Adrenal gland (tissue), 12 donors: ENCODE measurements around the gene TEKT3. TPM values are rescaled to one million over a fixed set of nuclear protein-coding genes. Genes with fewer than 3 reads are reported as not detected.

Experiments
- DNase-seq, 7 donors: peaks; one replicate each; pipeline ENCODE4 v3.0.0-alpha.2; 2019 to 2020
- H3K27ac ChIP-seq, 5 donors: fragments of 200-600 bp; sonication (generic) in 4 of 5; 1 replicate in 3 of 5; 2 replicates in 2 of 5; pipeline versions ENCODE4 v1.5.1 to v1.8.0; 2016 to 2020; ENCODE audit warnings: mild to moderate bottlenecking in 1 of 5
- H3K27me3 ChIP-seq: fragments of 200-600 bp; 2 replicates; pipeline ENCODE4 v1.8.0; 2021
- H3K36me3 ChIP-seq, 2 donors: fragments of 200-600 bp; replicated peaks in 1 of 2; 1 replicate in 1 of 2; 2 replicates in 1 of 2; pipeline versions ENCODE4 v1.5.1 to v1.8.0; 2018 to 2022
- H3K4me1 ChIP-seq, 2 donors: fragments of 200-600 bp; replicated peaks in 1 of 2; 1 replicate in 1 of 2; 2 replicates in 1 of 2; pipeline versions ENCODE4 v1.5.1 to v1.8.0; 2018 to 2021
- H3K4me3 ChIP-seq, 4 donors: fragments of 200-600 bp; sonication (generic) in 3 of 4; one replicate each; pipeline ENCODE4 v1.5.1; 2016 to 2018
- H3K9me3 ChIP-seq, 3 donors: fragments of 200-600 bp; sonication (generic) in 1 of 3; replicated peaks in 1 of 3; 1 replicate in 2 of 3; 2 replicates in 1 of 3; pipeline versions ENCODE4 v1.5.1 to v1.8.0; 2016 to 2021
- POLR2A ChIP-seq, 2 donors: fragments of 450-650 bp; IDR thresholded peaks; one replicate each; pipeline ENCODE4 v1.6.1; 2017; ENCODE audit warnings: antibody characterized with exemption in 2 of 2, mild to moderate bottlenecking in 2 of 2, moderate library complexity in 1 of 2
- WGBS, 4 donors: extraction: QIAGEN DNeasy Blood & Tissue Kit in 2 of 4; methylation state at CpG; one replicate each; pipeline versions ENCODE4 v1.1.5 to v1.1.7; 2013 to 2017; 5-methylcytosine and 5-hydroxymethylcytosine counted together
- intact Hi-C, 2 donors: fragments of 100-400 bp; cut with DNase I; formaldehyde crosslinking; loops; one replicate each; pipeline versions ENCODE4 v1.14.1 to v1.15.0; 2022 to 2023
- polyA plus RNA-seq, 3 donors: library from polyadenylated mRNA; stranded (reverse); fragments of 200-250 nt in 2 of 3; fragments of 350-450 nt in 1 of 3; fragmentation: Illumina TruSeq in 1 of 3; extraction: RNeasy Lipid Tissue Mini Kit (QIAGEN cat#74804) in 1 of 3; gene quantifications; one replicate each; pipeline ENCODE4 v1.2.3, GENCODE V29; 2013 to 2014
- total RNA-seq, 9 donors: library from RNA; depleted of rRNA in 4 of 9; stranded (reverse); fragments of >200 nt in 4 of 9; fragments of 120-200 nt in 1 of 9; fragmentation: NEBNext Ultra II Directional in 1 of 9; extraction: Animal tissue kit (Norgen Biotek cat#: 25700) in 1 of 9; gene quantifications; one replicate each; pipeline versions ENCODE4 v1.1.0 to v1.2.4, GENCODE V29; 2013 to 2023
- TF ChIP-seq, protein P1 (sequence below), 6 experiments: fragments of 450-650 bp in 4 of 6; fragments of 200-600 bp in 2 of 6; sonication (generic) in 1 of 6; IDR thresholded peaks; 1 replicate in 5 of 6; 2 replicates in 1 of 6; pipeline versions ENCODE4 v1.5.1 to v1.8.0; 2016 to 2021; ENCODE audit warnings: antibody characterized with exemption in 6 of 6, mild to moderate bottlenecking in 2 of 6, moderate library complexity in 1 of 6
- donor health status: healthy with polysubstance abuse.
- donor health status: Bipolar disorder and iron deficiency.
- donor health status: DM: yes; HTN: yes; CAD: no.
- donor health status: DM: no; HTN: no; CAD: no.
- donor health status: DM: no; HTN: no; CAD: no.
- donor health status: DM: yes; HTN: yes; CAD: no.

Gene TEKT3
- total and polyA plus RNA-seq, 12 donors = 0.39 to 5.5 (median 1.2) TPM; not detected in 2

DNA sequence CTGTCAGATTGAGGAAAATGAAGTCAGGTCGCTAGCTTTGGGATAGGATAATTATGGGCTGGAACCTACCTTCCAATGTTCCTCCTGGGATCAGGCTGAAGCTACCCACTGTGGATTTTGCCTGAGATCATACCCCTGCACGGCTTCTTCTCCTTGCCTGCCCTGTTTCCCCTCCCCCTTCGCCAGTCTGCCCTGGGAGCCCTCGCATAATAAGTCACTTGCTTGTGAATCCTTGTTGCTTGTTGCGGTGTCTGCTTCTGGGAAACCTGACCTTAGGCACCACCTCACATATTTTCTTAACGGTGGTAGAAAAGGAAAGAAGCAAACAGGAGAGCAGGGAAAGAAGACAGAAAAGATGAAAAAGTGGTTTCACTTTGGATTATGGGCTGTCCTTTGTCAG lies 63.0 kb downstream of the TEKT3 start:
- H3K27me3 ChIP-seq = no peaks in the 10 kb centered on the region
- intact Hi-C loops = no loop called here
- H3K9me3 ChIP-seq = no peaks in the 10 kb centered on the region
- TF ChIP-seq, protein P1, sequence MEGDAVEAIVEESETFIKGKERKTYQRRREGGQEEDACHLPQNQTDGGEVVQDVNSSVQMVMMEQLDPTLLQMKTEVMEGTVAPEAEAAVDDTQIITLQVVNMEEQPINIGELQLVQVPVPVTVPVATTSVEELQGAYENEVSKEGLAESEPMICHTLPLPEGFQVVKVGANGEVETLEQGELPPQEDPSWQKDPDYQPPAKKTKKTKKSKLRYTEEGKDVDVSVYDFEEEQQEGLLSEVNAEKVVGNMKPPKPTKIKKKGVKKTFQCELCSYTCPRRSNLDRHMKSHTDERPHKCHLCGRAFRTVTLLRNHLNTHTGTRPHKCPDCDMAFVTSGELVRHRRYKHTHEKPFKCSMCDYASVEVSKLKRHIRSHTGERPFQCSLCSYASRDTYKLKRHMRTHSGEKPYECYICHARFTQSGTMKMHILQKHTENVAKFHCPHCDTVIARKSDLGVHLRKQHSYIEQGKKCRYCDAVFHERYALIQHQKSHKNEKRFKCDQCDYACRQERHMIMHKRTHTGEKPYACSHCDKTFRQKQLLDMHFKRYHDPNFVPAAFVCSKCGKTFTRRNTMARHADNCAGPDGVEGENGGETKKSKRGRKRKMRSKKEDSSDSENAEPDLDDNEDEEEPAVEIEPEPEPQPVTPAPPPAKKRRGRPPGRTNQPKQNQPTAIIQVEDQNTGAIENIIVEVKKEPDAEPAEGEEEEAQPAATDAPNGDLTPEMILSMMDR (IDR thresholded peaks at IDR 0.05) = no peak
- TF ChIP-seq POLR2A (IDR thresholded peaks at IDR 0.05) = no peak
- DNase-seq = no peak
- WGBS, 4 donors = 33 to 43% (median 39%) methylated on average over 6 of the region's 6 CpGs
- no peak overlapping the region for H3K27ac ChIP-seq
- H3K4me1 ChIP-seq = no peaks in the 10 kb centered on the region
- H3K36me3 ChIP-seq = no peaks in the 10 kb centered on the region
- H3K4me3 ChIP-seq = no peak overlapping the region

DNA sequence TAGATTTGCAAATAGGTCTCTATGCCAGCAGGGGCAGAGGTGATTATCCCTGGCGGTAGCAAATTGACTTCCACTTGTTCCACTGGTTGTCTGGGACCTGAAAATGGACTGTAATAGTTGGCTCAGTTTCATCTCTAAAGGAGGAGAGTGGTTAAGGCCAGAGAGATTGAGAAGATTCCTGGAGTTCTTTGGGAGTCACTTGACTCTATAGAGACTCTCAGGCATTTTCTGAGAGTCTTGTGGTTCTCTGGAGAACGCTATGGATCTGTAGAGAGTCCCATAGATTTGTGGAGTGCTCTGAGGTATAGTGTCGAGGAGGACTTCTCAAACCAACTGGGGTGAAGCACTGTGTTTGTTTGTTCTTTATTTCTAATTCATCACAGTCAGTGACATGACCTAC lies 67.4 kb downstream of the TEKT3 start:
- H3K4me1 ChIP-seq = peaks cover 0 to 5% of the 10 kb centered on the region in 2 donors
- 90 to 95% (median 93%) methylated on average over 3 of the region's 3 CpGs for WGBS, 4 donors
- no peak overlapping the region for H3K4me3 ChIP-seq
- intact Hi-C loops = no loop called here
- H3K36me3 ChIP-seq = no peaks in the 10 kb centered on the region
- no peak overlapping the region for H3K27ac ChIP-seq
- DNase-seq = no peak
- H3K27me3 ChIP-seq = no peaks in the 10 kb centered on the region
- no peak for TF ChIP-seq POLR2A (IDR thresholded peaks at IDR 0.05)
- TF ChIP-seq, protein P1 (IDR thresholded peaks at IDR 0.05) = no peak
- H3K9me3 ChIP-seq = no peaks in the 10 kb centered on the region

DNA sequence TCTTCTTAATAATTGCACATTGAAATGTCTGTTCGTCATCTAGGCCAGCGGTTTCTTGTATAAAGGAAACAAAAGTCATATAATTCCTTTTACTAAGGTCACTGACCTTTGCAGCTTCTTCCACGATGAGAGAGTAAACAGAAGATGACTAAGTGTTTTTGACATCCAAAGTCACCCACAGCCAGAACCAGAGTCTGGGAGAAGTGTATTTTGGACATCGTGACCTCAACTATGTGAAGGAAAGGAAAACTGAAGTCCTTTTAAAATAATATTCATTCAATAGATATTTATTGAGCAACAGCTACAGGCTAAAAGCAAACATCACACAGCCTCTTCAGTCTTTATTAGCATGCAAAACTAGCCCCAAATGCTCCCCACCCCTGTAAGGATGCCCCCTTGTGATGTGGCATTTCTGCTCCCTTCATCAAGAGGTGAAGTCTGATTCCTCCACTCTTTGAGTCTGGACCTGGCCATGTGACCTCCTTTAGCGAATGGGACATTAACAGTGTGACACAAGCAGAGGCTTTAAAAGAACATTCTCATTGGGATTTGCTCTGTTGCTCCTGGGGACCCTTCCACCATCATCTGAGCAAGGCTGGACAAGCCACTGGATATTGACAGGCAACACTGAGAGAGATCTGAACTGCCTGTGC lies 68.1 kb downstream of the TEKT3 start:
- DNase-seq = peak in 1 of 7 donors; percentile 27
- Histone ChIP-seq H3K4me3 (no peak overlapping the region), H3K4me1 (peaks cover 0 to 5% of the 10 kb centered on the region in 2 donors), H3K36me3 (no peaks in the 10 kb centered on the region), H3K27me3 (no peaks in the 10 kb centered on the region), H3K9me3 (no peaks in the 10 kb centered on the region), H3K27ac (peak overlapping the region in 2 of 5 donors; percentile 15 to 66)
- 39 to 47% (median 45%) methylated on average over 5 of the region's 5 CpGs for WGBS, 4 donors
- TF ChIP-seq POLR2A (IDR thresholded peaks at IDR 0.05) = no peak
- TF ChIP-seq, protein P1 (IDR thresholded peaks at IDR 0.05) = no peak
- intact Hi-C loops = no loop called here

DNA sequence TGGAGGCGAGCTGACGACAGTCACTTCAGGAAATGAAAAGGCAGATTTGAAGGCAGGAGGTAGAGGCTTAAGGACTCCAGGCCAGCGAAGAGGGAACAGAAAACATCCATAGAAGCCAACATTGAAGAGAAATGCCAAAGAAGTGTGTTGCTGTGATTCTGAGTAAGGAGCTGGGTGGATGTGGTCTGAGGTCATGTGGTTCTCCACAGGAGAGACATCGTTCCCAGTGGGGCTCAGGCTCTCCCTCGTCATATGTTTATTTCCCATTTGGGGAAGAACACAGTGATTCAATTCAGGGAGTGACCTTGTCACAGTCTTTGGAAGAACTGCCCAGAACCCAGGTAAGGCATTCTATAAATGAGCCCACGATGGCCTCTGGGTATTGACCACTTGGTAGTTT lies 69.7 kb downstream of the TEKT3 start:
- Histone ChIP-seq H3K4me3 (no peak overlapping the region), H3K9me3 (no peaks in the 10 kb centered on the region), H3K36me3 (no peaks in the 10 kb centered on the region), H3K27ac (no peak overlapping the region), H3K4me1 (peaks cover 0 to 5% of the 10 kb centered on the region in 2 donors), H3K27me3 (no peaks in the 10 kb centered on the region)
- TF ChIP-seq POLR2A (IDR thresholded peaks at IDR 0.05) = no peak
- TF ChIP-seq, protein P1 (IDR thresholded peaks at IDR 0.05) = no peak
- DNase-seq = no peak
- intact Hi-C loops = no loop called here
- 80 to 87% (median 84%) methylated on average over 6 of the region's 6 CpGs for WGBS, 4 donors
